HepG2 (cell line): ENCODE measurements around the gene FAM111A. TPM values are rescaled to one million over a fixed set of nuclear protein-coding genes. Genes with fewer than 3 reads are reported as not detected.

ENCODE experiments used
- ATAC-seq: fragments of 200-7000 bp; cut with Tn5 transposase; 3 replicates; pipeline ENCODE4 v1.9.1; 2020; ENCODE audit warnings: mild to moderate bottlenecking, moderate library complexity
- BruUV-seq: library from RNA; stranded (reverse); fragments of 400-500 nt; replicated peaks from 2 replicates; lab custom pipeline; 2021; lab: Mats Ljungman, UMichigan
- CTCF ChIA-PET: fragments of 300-600 bp; formaldehyde crosslinking; extraction: SDS; loops from one replicate; lab custom pipeline; 2021; ENCODE audit warnings: low total read pairs, inconsistent platforms, low intra/inter-chr PET ratio; lab: Yijun Ruan, JAX
- POLR2A ChIA-PET: fragments of 350-600 bp; sonication (Branson Sonifier 250); formaldehyde crosslinking; loops from one replicate; lab custom pipeline; 2020; ENCODE audit warnings: antibody characterized with exemption, inconsistent platforms; lab: Yijun Ruan, JAX
- DNase-seq: peaks from one replicate; pipeline ENCODE4 v3.0.0-alpha.2; 2015; ENCODE audit warnings: low spot score
- FAIRE-seq: peaks from 3 replicates; lab custom pipeline; 2011; peaks lifted over from hg19 to GRCh38; lab: Jason Lieb, UNC
- H2AFZ ChIP-seq: one replicate; pipeline ENCODE4 v1.6.1; 2011; ENCODE audit warnings: low read length, inconsistent platforms
- H3K27ac ChIP-seq: fragments of 300-600 bp; 3 replicates; pipeline ENCODE4 v1.8.0; 2011; ENCODE audit warnings: mixed run types, mild to moderate bottlenecking, mixed read lengths, low read length, inconsistent platforms; ENCODE audit not compliant: insufficient read depth; ENCODE audit errors: extremely low read length
- H3K27me3 ChIP-seq, 2 experiments: fragments of 200-600 bp in 1 of 2; 2 replicates in 1 of 2; 3 replicates in 1 of 2; pipeline versions ENCODE4 v1.6.0 to v1.8.0; 2011; ENCODE audit warnings: low read length in 2 of 2, mild to moderate bottlenecking in 2 of 2, moderate library complexity in 2 of 2, inconsistent platforms in 1 of 2; ENCODE audit not compliant: insufficient read depth in 2 of 2, control insufficient read depth in 1 of 2
- H3K36me3 ChIP-seq, 2 experiments: fragments of 200-600 bp in 1 of 2; replicated peaks in 1 of 2; 2 replicates in 1 of 2; 3 replicates in 1 of 2; pipeline versions ENCODE4 v1.5.1 to v1.8.0; 2011; ENCODE audit warnings: low read length in 2 of 2, inconsistent platforms in 1 of 2; ENCODE audit not compliant: insufficient read depth in 2 of 2, control insufficient read depth in 1 of 2
- H3K4me1 ChIP-seq: 2 replicates; pipeline ENCODE4 v1.5.1; 2012; ENCODE audit warnings: low read length, inconsistent platforms; ENCODE audit not compliant: insufficient read depth
- H3K4me2 ChIP-seq: 2 replicates; pipeline ENCODE4 v1.6.0; 2011; ENCODE audit warnings: low read depth, low read length, inconsistent platforms
- H3K4me3 ChIP-seq, 3 experiments: fragments of 200-600 bp in 1 of 3; sonication (generic), shearing (Covaris generic) in 1 of 3; replicated peaks in 1 of 3; 2 replicates each; pipeline ENCODE4 v1.5.1; 2011 to 2016; ENCODE audit warnings: low read length in 3 of 3, inconsistent platforms in 2 of 3, low read depth in 2 of 3, mild to moderate bottlenecking in 2 of 3, control low read depth in 1 of 3, mixed read lengths in 1 of 3; ENCODE audit not compliant: insufficient read depth in 1 of 3
- H3K79me2 ChIP-seq: one replicate; pipeline ENCODE4 v1.6.1; 2011; ENCODE audit warnings: low read length, inconsistent platforms; ENCODE audit not compliant: insufficient read depth
- H3K9ac ChIP-seq: 2 replicates; pipeline ENCODE4 v1.6.0; 2011; ENCODE audit warnings: mild to moderate bottlenecking, low read depth, low read length, inconsistent platforms; ENCODE audit not compliant: insufficient read depth
- H3K9me3 ChIP-seq: 2 replicates; pipeline ENCODE4 v1.5.1; 2012; ENCODE audit warnings: mild to moderate bottlenecking, low read length
- H4K20me1 ChIP-seq: 2 replicates; pipeline ENCODE4 v1.6.0; 2011; ENCODE audit warnings: inconsistent platforms, mild to moderate bottlenecking, low read length, moderate library complexity; ENCODE audit not compliant: insufficient read depth
- CREB3 ChIP-seq: sonication (generic); formaldehyde crosslinking; IDR thresholded peaks from 2 replicates; pipeline ENCODE4 v1.5.0; 2020; ENCODE audit warnings: missing genetic modification reagents
- E2F5 ChIP-seq: sonication (generic); formaldehyde crosslinking; conservative IDR thresholded peaks from 2 replicates; pipeline ENCODE4 v1.4.0; 2020; ENCODE audit warnings: missing genetic modification reagents
- KLF15 ChIP-seq: sonication (generic); formaldehyde crosslinking; IDR thresholded peaks from 2 replicates; pipeline ENCODE4 v1.8.1; 2023; ENCODE audit warnings: borderline replicate concordance, mild to moderate bottlenecking, inconsistent platforms, missing genetic modification reagents, mixed read lengths
- MIXL1 ChIP-seq: IDR thresholded peaks from 2 replicates; pipeline ENCODE4 v1.6.1; 2016
- PTBP1 ChIP-seq: fragments of 200-400 bp; formaldehyde crosslinking; IDR thresholded peaks from 2 replicates; pipeline ENCODE4 v1.6.1; 2018; ENCODE audit warnings: low read length, low read depth; ENCODE audit not compliant: poor library complexity, severe bottlenecking
- REL ChIP-seq: sonication (generic); formaldehyde crosslinking; conservative IDR thresholded peaks from 2 replicates; pipeline ENCODE4 v1.8.0; 2022; ENCODE audit warnings: mild to moderate bottlenecking, missing genetic modification reagents, moderate library complexity
- RNF219 ChIP-seq: sonication (generic); formaldehyde crosslinking; IDR thresholded peaks from 2 replicates; pipeline ENCODE4 v1.5.0; 2020; ENCODE audit warnings: mild to moderate bottlenecking, missing genetic modification reagents
- TAF1 ChIP-seq: sonication (generic); formaldehyde crosslinking; IDR thresholded peaks from 2 replicates; pipeline ENCODE4 v1.4.0; 2020; ENCODE audit warnings: missing genetic modification reagents
- ZC3H4 ChIP-seq: sonication (generic); formaldehyde crosslinking; IDR thresholded peaks from 2 replicates; pipeline ENCODE4 v1.4.0; 2020; ENCODE audit warnings: missing genetic modification reagents, borderline replicate concordance
- ZNF264 ChIP-seq: sonication (generic); formaldehyde crosslinking; IDR thresholded peaks from 2 replicates; pipeline ENCODE4 v1.4.0; 2020; ENCODE audit warnings: missing genetic modification reagents
- ZNF3 ChIP-seq: IDR thresholded peaks from 2 replicates; pipeline ENCODE4 v1.7.0; 2017; ENCODE audit warnings: inconsistent platforms
- ZNF431 ChIP-seq: sonication (generic); formaldehyde crosslinking; IDR thresholded peaks from 2 replicates; pipeline ENCODE4 v1.9.0; 2022; ENCODE audit warnings: missing genetic modification reagents, low read depth, mild to moderate bottlenecking, borderline replicate concordance
- ZNF674 ChIP-seq: sonication (generic); formaldehyde crosslinking; IDR thresholded peaks from 2 replicates; pipeline ENCODE4 v1.5.0; 2020; ENCODE audit warnings: low read depth, mild to moderate bottlenecking, missing genetic modification reagents
- ZNF773 ChIP-seq: sonication (generic); formaldehyde crosslinking; IDR thresholded peaks from 2 replicates; pipeline ENCODE4 v1.4.0; 2020; ENCODE audit warnings: missing genetic modification reagents, borderline replicate concordance
- WGBS: methylation state at CpG from one replicate; pipeline ENCODE4 v1.1.6; 2017; ENCODE audit warnings: low lambda C conversion rate; 5-methylcytosine and 5-hydroxymethylcytosine counted together
- in situ Hi-C: cut with HindIII; loops from 2 replicates; pipeline ENCODE4 v1.10.0; 2017; ENCODE audit warnings: low pct_unique_long_range_greater_than_20kb; ENCODE audit not compliant: extremely low pct_ligation_motif_present
- intact Hi-C: fragments of 100-400 bp; cut with micrococcal nuclease; formaldehyde crosslinking; loops from one replicate; pipeline ENCODE4 v1.10.0; 2022; ENCODE audit not compliant: unreplicated experiment
- polyA plus RNA-seq, 8 experiments: library from polyadenylated mRNA; depleted of rRNA in 3 of 8; stranded (reverse) in 7 of 8; unstranded in 1 of 8; fragments of >200 nt; fragmentation: Illumina TruSeq in 4 of 8; extraction: Trizol in 4 of 8; gene quantifications; 2 replicates each; pipeline versions ENCODE4 v1.2.1 to v1.2.3, GENCODE V29; 2011 to 2016; ENCODE audit warnings: low read depth in 4 of 8, missing spikeins in 1 of 8, mixed read lengths in 1 of 8; ENCODE audit not compliant: insufficient read depth in 1 of 8
- total RNA-seq, 5 experiments: library from RNA; depleted of rRNA; stranded (reverse); fragments of >200 nt; fragmentation: Illumina TruSeq; extraction: Trizol; gene quantifications; 2 replicates each; pipeline ENCODE4 v1.2.3, GENCODE V29; 2016; ENCODE audit warnings: low read depth in 1 of 5
- TF ChIP-seq, protein P1 (sequence below): sonication (generic); formaldehyde crosslinking; IDR thresholded peaks from 2 replicates; pipeline ENCODE4 v1.8.1; 2023; ENCODE audit warnings: mild to moderate bottlenecking, missing genetic modification reagents
- TF ChIP-seq, protein P2 (sequence below): sonication (generic); formaldehyde crosslinking; IDR thresholded peaks from 2 replicates; pipeline ENCODE4 v1.4.0; 2020; ENCODE audit warnings: missing genetic modification reagents, borderline replicate concordance

FAM111A gene
- total and polyA plus RNA-seq, 2 of the 13 experiments (the other 11 are each of a cell fraction or from before 2014, with no cell fraction given), result 3.2 to 13.5 TPM

- H4K20me1 ChIP-seq, result no peaks in the 10 kb centered on the region
- no peak for FAIRE-seq
- no peak overlapping the region for H2AFZ ChIP-seq
- ChIA-PET CTCF (interaction anchor here (0.8 to 2.1 kb wide), 2 partner anchors 29 to 32 kb away, joined by 3 to 13 read pairs; partner anchors contain the start of gene DTX4), POLR2A (no interaction called here)
- no peaks in the 10 kb centered on the region for H3K27me3 ChIP-seq
- TF ChIP-seq CREB3 (CRISPR knock-in tag) (no peak), PTBP1 (no peak), ZNF674 (no peak), TAF1 (CRISPR knock-in tag) (no peak), REL (CRISPR knock-in tag) (no peak), MIXL1 (no peak), E2F5 (CRISPR knock-in tag) (no peak), ZNF264 (CRISPR knock-in tag) (no peak), KLF15 (no peak), ZNF773 (CRISPR knock-in tag) (no peak), ZNF431 (CRISPR knock-in tag) (no peak), ZNF3 (CRISPR knock-in tag) (no peak), RNF219 (CRISPR knock-in tag) (no peak), ZC3H4 (CRISPR knock-in tag) (no peak)
- TF ChIP-seq, protein P1, sequence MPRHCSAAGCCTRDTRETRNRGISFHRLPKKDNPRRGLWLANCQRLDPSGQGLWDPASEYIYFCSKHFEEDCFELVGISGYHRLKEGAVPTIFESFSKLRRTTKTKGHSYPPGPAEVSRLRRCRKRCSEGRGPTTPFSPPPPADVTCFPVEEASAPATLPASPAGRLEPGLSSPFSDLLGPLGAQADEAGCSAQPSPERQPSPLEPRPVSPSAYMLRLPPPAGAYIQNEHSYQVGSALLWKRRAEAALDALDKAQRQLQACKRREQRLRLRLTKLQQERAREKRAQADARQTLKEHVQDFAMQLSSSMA, result no peak
- TF ChIP-seq, protein P2, sequence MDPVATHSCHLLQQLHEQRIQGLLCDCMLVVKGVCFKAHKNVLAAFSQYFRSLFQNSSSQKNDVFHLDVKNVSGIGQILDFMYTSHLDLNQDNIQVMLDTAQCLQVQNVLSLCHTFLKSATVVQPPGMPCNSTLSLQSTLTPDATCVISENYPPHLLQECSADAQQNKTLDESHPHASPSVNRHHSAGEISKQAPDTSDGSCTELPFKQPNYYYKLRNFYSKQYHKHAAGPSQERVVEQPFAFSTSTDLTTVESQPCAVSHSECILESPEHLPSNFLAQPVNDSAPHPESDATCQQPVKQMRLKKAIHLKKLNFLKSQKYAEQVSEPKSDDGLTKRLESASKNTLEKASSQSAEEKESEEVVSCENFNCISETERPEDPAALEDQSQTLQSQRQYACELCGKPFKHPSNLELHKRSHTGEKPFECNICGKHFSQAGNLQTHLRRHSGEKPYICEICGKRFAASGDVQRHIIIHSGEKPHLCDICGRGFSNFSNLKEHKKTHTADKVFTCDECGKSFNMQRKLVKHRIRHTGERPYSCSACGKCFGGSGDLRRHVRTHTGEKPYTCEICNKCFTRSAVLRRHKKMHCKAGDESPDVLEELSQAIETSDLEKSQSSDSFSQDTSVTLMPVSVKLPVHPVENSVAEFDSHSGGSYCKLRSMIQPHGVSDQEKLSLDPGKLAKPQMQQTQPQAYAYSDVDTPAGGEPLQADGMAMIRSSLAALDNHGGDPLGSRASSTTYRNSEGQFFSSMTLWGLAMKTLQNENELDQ (CRISPR knock-in tag), result no peak
- peaks cover 9% of the 10 kb centered on the region; the same call in 1 of the 2 replicates for H3K4me1 ChIP-seq
- no peak overlapping the region for H3K4me2 ChIP-seq
- no peak overlapping the region for H3K27ac ChIP-seq
- H3K36me3 ChIP-seq, result peaks cover 3 to 9% of the 10 kb centered on the region in 2 experiments; a peak in 2 of 5 replicates
- WGBS, result 94% methylated on average over 4 of the region's 4 CpGs
- no peak for ATAC-seq
- no peak overlapping the region for H3K9ac ChIP-seq
- DNase-seq, result no peak
- H3K4me3 ChIP-seq, result no peak overlapping the region
- no TSS peak for BruUV-seq
- no peaks in the 10 kb centered on the region for H3K79me2 ChIP-seq
- intact Hi-C loops, result loop anchor here (10.0 kb wide), 1 partner anchor 56 kb away; the partner anchor contains the start of gene FAM111A
- H3K9me3 ChIP-seq, result no peaks in the 10 kb centered on the region
- in situ Hi-C loops, result no loop called here
Measured at GRCh38 chr11:59200423-59200746, 57.7 kb downstream of the FAM111A start.
